HL-60/S4 treated with retinoic acid at 250 ng/mL for 4 days and 3 days (cell line): ENCODE measurements around the gene HTR3C.

Source experiments
- in situ Hi-C: fragments of 300-500 bp; cut with MboI; formaldehyde crosslinking; loops from 2 replicates; pipeline ENCODE4 v1.7.0; 2022; ENCODE audit warnings: low sequenced_read_pairs

The HTR3C gene

DNA sequence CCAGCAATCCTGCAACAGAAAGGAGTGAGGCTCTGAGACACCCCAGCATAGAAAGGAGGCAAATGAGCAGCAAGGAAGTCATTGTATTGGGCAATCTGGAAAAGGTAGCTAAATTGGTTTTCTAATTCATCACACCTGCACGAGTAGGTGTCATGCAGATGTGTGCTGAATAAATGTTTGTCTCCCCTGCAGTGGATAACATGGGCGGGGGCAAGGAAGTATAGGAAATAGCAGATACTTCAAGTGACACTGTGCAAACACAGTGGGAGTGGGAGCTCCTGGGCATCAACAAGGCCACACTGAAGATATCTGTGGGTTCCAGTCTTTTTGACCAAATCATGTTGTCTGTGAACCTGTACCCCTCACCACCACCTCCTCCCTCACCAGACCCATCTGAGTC, 29.6 kb downstream of the HTR3C start:
- in situ Hi-C loops, result no loop called here

DNA sequence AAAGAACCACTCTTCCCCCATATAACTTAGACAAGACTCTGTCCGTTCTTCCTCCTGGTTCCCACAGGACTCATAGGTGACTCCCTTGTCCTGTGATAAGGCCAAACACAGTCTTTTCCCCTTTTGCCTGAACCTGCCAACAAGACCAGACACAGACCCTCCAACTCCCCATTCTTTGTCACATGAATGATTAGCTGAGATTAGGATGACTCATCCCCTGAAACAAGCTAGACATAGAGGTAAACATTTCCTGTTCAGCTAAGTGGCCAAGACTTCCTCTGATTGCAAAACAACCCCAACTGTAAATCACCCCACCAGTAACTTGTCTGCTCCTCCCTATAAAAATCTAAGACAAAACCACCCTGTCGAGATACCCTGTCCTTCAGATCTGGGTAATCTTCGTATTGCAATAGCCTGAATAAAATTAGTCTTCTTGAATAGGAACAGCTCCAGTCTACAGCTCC, 32.6 kb downstream of the HTR3C start:
- in situ Hi-C loops, result no loop called here

DNA sequence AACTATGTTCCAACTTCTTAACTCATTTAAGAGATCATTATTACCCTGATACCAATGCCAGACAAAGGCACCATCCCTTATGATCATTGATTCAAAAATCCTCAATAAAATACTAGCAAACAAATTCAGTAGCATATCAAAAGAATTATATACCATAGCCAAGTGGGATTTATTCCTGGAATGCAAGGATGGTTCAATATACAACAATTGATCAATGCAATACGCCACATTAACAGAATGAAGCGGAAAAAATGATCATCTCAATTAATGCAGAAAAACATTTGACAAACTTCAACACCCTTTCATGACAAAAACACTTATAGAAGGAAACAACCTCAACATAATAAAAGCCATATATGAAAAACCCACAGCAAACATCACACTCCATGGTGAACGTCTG, 39.4 kb downstream of the HTR3C start:
- in situ Hi-C loops, result no loop called here

DNA sequence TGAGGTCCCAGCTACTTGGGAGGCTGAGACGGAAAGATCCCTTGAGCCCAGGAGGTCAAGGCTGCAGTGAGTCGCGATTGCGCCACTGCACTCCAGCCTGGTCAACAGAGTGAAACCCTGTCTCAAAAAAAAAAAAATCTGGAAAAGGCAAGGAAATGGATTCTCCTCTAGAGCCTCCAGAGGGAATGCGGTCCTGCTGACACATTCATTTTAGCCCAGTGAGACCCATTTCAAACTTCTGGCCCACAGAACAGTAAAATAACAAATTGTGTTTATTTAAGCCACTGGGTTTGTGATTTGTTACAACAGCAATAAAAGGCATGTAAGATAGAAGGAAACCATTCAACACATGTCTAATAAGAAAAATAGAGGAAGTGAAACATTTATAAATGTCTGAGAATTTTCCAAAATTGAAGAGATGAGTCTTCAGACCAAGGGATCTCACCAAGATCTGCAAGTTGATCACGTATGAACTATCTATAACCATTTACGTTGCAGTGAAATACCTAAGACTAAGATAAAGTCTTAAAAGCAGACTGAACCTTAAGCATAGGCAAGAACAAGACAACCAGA, 44.0 kb downstream of the HTR3C start, which contains the start of gene HTR3E:
Gene HTR3E (plus strand): TSS at position 254 of the 573 bp plus-strand sequence. CDS start 466 bp downstream, outside the sequence.
- in situ Hi-C loops, result no loop called here

DNA sequence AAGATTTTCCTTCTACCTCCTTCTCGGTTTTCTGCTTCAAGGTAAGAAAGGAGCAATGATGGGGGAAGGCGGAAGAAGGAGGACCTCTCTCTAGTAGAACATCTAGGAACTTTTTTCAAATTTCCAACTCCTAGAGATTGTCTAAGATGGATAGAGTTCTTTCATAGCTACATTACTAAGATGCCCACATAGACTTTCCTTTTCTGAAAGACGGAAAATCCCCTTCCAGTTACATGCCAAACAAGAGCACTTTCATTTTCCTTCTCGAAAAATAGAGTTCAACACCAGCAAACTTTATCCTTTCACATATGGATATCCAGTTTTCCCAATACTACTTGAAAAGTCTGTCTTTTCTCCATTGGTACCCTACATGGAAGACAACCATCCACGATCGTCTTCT, 44.7 kb downstream of the HTR3C start:
- in situ Hi-C loops, result no loop called here

DNA sequence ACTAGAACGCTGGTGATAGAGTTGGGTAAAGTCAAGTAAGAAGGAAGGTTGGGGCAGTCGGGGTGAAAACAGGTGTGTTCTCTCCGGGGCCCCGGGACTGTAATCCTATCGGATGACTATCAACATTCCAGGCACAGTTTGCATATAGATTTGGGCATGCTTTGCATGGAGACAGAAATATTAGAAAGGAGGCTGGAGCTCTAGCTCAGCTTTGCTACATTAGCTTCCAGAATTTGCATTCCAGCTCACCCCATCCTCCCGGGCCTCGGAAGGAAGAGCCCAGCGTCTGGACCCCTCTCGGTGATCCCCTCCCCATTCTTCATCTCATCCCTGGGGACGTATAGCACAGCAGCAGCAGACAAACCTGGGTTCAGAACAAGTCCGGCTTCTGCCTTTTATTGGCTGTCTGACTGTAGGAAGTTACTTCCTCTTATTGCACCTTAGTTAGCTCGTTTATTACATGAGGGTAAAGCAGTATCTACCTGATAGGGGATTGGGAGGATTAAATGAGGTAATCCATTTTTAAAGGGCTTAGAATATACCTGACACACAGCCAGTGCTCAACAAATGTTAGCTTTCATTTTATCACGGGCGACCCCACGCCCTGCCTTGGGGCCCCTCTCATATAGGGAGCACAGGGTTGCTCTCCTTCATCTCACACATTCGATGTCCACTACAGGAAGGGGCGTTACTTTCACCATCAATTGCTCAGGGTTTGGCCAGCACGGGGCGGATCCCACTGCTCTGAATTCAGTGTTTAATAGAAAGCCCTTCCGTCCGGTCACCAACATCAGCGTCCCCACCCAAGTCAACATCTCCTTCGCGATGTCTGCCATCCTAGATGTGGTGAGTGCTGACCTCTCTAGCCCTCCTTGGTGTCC, 47.2 kb downstream of the HTR3C start:
- in situ Hi-C loops, result no loop called here
